NCI-H1694 treated with DMSO at 0.1 percent for 48 hours (cell line): Measurements from ENCODE around the gene OS9.
"Not testable (repeated sequence)": the region's sequence is repeated elsewhere in the genome, so short reads cannot be mapped to it uniquely, and the experiment has no call there.

Experiments used
- DNase-seq: peaks from one replicate; lab custom pipeline; 2025; lab: John Stamatoyannopoulos, UW

Gene OS9, protein sequence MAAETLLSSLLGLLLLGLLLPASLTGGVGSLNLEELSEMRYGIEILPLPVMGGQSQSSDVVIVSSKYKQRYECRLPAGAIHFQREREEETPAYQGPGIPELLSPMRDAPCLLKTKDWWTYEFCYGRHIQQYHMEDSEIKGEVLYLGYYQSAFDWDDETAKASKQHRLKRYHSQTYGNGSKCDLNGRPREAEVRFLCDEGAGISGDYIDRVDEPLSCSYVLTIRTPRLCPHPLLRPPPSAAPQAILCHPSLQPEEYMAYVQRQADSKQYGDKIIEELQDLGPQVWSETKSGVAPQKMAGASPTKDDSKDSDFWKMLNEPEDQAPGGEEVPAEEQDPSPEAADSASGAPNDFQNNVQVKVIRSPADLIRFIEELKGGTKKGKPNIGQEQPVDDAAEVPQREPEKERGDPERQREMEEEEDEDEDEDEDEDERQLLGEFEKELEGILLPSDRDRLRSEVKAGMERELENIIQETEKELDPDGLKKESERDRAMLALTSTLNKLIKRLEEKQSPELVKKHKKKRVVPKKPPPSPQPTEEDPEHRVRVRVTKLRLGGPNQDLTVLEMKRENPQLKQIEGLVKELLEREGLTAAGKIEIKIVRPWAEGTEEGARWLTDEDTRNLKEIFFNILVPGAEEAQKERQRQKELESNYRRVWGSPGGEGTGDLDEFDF

DNA sequence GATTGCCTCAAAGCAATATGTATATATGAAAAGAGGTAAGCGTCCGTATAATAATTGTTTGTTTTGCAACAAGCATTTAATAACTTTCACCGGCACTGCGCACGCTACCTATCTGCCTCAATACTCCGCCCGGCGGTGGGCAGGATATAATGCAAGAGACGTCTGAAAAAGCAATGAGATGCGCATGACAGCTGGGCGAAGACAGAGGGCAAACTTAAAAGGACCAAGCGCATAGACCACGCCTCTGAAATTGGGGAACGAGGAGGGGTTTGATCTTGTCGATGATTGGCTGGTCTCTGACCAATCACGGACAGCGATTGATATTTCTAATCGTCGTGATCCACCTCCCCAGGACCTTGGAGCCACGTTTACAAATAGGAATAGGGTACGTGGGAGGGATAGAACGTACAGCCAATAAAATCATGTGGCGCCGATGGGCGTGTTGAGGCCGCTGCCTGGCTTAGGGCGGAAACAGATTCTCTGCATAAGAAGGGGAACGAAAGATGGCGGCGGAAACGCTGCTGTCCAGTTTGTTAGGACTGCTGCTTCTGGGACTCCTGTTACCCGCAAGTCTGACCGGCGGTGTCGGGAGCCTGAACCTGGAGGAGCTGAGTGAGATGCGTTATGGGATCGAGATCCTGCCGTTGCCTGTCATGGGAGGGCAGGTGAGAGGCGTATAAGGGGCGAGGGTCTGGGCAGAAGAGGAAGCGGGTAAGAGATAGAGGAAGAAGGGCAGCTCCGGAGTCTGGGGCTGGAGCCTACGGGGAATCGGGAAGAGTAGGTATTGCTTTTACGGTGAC lies at the start of gene OS9:
OS9 (plus strand) TSS at position 474 of the 800 bp plus-strand sequence; CDS start at position 504, 30 bp downstream.
- peak; percentile 98 for DNase-seq

- DNase-seq, result not testable (repeated sequence)
Measured at GRCh38 chr12:57645990-57646658, 47.8 kb upstream of the OS9 start.

DNA sequence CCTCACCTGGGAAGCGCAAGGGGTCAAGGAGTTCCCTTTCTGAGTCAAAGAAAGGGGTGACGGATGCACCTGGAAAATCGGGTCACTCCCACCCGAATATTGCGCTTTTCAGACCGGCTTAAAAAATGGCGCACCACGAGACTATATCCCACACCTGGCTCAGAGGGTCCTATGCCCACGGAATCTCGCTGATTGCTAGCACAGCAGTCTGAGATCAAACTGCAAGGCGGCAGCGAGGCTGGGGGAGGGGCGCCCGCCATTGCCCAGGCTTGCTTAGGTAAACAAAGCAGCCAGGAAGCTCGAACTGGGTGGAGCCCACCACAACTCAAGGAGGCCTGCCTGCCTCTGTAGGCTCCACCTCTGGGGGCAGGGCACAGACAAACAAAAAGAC lies 47.3 kb upstream of the OS9 start:
- not testable (repeated sequence) for DNase-seq

GRCh38 chr12:57654042-57654441 lies 39.9 kb upstream of the OS9 start:
- DNase-seq, result no peak

DNA sequence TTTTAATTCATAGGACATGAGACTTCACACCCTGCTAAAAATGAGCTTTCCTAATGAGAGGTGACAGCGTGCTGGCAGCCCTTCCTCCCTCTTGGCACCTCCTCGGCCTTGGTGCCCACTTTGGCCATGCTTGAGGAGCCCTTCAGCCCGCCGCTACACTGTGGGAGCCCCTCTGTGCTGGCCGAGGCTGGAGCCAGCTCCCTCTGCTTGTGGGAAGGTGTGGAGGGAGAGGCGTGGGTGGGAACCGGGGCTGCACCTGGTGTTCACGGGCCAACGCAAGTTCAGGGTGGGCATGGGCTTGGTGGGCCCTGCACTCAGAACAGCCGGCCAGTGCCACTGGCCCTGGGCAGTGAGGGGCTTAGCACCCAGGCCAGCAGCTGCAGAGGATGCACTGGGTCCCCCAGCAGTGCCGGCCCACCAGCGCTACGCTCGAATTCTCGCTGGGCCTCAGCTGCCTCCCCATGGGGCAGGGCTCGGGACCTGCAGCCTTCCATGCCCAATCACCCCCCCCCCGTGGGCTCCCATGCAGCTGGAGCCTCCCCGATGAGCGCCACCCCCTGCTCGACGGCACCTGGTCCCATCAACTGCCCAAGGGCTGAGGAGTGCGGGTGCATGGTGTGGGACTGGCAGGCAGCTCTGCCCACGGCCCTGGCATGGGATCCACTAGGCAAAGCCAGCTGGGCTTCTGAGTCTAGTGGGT lies 38.2 kb upstream of the OS9 start:
- no peak for DNase-seq

DNA sequence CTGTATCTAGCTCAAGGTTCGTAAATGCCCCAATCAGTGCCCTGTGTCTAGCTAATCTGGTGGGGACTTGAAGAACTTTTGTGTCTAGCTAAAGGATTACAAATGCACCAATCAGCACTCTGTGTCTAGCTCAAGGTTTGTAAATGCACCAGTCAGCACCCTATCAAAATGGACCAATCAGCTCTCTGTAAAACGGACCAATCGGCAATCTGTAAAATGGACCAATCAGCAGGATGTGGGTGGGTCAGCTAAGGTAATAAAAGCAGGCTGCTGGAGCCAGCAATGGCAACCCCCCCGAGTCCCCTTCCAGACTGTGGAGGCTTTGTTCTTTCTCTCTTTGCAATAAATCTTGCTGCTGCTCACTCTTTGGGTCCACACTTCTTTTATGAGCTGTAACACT lies 37.5 kb upstream of the OS9 start:
- DNase-seq, result not testable (repeated sequence)

- DNase-seq, result no peak
Measured at GRCh38 chr12:57657744-57658143, 36.2 kb upstream of the OS9 start.

DNA sequence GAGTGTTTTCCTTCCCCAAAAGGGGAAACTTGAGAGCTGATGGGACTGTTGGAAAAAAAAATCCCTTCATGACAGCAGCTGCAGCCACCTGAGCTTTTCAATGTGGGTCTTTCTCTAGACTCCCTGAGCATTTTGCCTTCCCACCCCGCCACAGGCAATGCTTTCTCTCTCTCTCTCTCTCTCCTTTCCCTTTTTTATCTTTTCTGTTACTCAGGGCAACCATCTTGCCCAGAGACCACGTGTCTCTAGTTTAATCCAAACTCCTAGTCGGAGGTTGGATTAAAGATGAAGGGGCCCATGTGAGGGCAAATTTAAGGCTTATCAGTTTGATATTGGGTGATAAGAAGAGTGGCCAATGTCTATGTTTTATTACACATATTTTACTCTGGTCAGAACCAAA lies 35.0 kb upstream of the OS9 start:
- DNase-seq, result no peak

DNA sequence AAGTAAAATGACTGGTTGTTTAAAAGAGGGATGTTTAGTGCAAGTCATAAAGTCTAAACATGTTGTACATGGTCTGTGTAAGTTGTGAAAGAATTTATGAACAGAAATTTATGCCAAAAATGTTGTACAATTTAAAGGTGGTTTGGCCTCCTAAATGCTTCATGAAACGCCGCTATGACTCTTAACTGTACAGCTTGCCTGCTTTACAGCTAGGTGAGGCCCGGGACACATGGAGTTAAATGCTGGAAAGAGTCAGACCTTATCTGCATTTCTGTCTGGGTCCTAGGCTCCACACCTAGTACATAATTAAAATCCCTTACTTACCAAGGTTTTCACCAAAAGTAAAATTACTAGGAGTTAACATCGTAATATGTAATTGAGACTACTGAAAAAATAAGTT lies 32.6 kb upstream of the OS9 start:
- DNase-seq, result no peak

DNA sequence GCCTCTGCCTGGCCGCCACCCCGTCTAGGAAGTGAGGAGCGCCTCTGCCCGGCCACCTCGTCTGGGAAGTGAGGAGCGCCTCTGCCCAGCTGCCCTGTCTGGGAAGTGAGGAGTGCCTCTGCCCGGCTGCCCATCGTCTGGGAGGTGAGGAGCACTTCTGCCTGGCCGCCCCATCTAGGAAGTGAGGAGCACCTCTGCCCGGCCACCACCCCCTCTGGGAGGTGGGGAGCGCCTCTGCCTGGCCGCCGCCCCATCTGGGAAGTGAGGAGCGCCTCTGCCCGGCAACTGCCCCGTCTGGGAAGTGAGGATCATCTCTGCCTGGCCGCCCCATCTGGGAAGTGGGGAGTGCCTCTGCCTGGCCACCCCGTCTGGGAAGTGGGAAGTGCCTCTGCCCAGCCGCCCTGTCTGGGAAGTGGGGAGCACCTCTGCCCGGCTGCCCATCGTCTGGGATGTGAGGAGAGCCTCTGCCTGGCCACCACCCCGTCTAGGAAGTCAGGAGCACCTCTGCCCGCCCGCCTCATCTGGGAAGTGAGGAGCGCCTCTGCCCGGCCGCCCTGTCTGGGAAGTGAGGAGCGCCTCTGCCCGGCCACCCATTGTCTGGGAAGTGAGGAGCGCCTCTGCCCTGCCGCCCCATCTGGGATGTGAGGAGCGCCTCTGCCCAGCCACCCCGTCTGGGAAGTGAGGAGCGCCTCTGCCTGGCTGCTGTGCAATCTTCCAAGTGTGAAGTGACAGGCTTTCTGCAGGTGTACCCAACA lies 28.7 kb upstream of the OS9 start:
- DNase-seq, result not testable (repeated sequence)

- DNase-seq, result no peak
Measured at GRCh38 chr12:57666897-57667296, 27.0 kb upstream of the OS9 start.

DNA sequence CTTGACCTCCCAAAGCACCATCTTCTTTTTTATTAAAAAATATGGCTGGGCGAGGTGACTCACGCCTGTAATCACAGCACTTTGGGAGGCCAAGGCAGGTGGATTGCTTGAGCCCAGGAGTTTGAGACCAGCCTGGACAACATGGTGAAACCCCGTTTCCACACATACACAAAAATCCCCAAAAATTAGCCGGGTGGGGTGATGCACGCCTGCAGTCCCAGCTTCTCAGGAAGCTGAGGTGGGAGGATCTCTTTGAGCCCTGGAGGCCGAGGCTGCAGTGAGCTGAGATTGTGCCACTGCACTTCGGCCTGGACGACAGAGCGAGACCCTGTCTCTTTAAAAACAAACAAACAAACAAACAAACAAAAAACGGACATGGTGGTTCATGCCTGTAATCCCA lies 24.2 kb upstream of the OS9 start:
- DNase-seq, result not testable (repeated sequence)

DNA sequence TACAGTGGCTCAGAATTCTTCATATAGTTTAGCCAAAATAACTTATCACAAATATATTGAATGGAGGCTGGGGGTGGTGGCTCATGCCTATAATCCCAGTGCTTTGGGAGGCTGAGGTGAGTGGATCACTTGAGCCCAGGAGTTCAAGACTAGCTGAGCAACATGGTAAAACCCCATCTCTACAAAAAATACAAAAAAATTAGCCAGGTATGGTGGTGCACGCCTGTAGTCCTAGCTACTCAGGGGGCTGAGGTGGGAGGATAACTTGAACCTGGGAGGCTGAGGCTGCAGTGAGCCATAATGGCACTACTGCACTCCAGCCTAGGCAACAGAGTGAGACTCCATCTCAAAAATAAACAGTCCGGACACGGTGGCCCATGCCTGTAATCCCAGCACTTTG lies 22.1 kb upstream of the OS9 start:
- DNase-seq, result not testable (repeated sequence)

DNA sequence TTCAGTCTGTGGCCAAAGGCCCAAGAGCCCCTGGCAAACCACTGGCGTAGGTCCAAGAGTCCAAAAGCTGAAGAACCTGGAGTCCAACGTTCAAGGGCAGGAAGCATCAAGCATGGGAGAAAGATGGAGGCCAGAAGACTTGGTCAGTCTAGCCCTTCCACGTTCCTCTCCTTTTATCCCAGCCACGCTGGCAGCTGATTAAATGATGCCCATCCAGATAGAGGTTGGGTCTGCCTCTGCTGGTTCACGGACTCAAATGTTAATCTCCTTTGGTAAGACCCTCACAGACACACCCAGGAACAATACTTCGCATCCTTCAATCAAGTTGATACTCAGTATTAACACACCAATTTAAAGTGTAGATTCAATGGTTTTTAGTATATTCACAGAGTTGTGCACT lies 21.1 kb upstream of the OS9 start:
- DNase-seq, result no peak

GRCh38 chr12:57674691-57675090 lies 19.2 kb upstream of the OS9 start:
- no peak for DNase-seq

DNA sequence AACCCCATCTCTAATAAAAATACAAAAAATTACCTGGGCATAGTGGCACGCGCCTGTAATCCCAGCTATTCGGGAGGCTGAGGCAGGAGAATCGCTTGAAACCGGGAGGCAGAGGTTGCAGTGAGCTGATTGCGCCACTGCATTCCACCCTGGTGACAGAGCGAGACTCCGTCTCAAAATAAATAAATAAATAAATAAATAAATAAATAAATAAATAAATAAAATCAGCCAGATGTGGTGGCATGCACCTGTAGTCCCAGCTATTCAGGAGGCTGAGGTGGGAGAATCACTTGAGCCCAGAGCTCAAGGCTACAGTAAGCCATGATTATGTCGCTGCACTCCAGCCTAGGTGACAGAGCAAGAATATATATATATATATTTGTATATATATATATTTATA lies 16.0 kb upstream of the OS9 start:
- DNase-seq, result not testable (repeated sequence)

GRCh38 chr12:57679697-57680096 lies 14.2 kb upstream of the OS9 start:
- DNase-seq, result no peak

DNA sequence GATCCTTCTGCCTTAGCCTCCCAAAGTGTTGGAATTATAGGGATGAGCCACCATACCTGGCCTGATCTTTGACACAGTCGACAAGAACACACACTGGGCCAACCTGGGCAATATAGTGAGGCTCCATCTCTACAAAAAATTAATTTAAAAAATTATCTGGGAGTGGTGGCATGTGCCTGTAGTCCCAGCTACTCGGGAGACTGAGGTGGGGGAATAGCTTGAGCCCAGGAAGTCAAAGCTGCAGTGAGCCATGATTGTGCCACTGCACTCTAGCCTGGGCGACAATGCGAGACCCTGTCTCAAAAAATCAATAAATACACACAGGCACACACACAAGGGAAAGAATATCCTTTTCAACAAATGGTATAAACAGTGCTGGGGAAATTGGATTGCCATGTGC lies 6.1 kb upstream of the OS9 start:
- no peak for DNase-seq

GRCh38 chr12:57688931-57689330 lies 5.0 kb upstream of the OS9 start:
- no peak for DNase-seq

DNA sequence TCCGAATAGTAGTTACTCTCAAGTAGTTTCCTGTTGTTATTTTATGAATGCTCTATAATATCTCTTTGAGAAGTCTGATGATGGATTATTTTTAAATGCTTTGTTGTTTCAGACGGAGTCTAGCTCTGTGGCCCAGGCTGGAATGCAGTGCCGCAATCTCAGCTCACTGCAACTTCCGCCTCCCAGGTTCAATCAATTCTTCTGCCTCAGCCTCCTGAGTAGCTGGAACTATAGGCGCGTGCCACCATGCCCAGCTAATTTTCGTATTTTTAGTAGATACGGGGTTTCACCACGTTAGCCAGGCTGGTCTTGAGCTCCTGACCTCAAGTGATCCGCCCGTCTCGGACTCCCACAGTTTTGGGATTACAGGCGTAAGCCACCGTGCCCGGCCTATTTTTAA lies 1.4 kb upstream of the OS9 start:
- no peak for DNase-seq

DNA sequence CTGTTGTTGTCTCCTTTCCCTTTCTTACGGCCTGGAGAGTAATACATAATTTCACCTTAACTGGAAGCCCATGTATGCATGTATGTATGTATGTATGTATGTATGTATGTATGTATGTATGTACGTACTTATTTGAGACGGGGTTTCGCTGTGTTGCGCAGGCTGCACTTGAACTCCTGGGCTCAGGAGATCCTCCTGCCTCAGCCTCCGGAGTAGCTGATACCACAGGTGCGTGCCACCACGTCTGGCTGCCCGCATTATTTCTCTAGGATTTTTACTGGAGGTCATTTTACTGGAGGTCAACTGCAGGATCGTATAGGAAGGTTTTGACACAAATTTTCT lies 644 bp upstream of the OS9 start:
- no peak for DNase-seq
